GM18517 (cell line): ENCODE data around the gene OGFR.

Source experiments
- ATAC-seq: cut with Tn5 transposase; IDR thresholded peaks from one replicate; pipeline ENCODE4 v1.9.1; 2021; ENCODE audit warnings: mild to moderate bottlenecking, moderate library complexity; ENCODE audit not compliant: unreplicated experiment

OGFR gene

DNA sequence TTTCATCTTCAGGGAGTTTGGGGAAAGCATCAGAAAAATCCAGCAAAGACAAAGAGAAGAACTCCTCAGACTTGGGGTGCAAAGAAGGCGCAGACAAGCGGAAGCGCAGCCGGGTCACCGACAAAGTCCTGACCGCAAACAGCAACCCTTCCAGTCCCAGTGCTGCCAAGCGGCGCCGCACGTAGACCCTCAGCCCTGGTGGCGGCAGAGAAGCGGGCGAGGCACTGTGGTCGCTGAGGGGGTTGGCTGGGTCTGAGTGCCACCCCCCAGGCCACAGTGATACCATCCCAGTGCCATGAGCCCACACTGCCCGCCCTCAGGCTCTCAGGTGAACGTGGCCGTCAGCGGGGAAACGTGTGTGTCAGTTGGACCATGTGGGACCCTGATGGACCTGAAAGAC, 5.2 kb upstream of the OGFR start:
- ATAC-seq, result no peak

- ATAC-seq, result no peak
These were observed 4.8 kb upstream of the OGFR start for GRCh38 chr20:62799873-62800272.

DNA sequence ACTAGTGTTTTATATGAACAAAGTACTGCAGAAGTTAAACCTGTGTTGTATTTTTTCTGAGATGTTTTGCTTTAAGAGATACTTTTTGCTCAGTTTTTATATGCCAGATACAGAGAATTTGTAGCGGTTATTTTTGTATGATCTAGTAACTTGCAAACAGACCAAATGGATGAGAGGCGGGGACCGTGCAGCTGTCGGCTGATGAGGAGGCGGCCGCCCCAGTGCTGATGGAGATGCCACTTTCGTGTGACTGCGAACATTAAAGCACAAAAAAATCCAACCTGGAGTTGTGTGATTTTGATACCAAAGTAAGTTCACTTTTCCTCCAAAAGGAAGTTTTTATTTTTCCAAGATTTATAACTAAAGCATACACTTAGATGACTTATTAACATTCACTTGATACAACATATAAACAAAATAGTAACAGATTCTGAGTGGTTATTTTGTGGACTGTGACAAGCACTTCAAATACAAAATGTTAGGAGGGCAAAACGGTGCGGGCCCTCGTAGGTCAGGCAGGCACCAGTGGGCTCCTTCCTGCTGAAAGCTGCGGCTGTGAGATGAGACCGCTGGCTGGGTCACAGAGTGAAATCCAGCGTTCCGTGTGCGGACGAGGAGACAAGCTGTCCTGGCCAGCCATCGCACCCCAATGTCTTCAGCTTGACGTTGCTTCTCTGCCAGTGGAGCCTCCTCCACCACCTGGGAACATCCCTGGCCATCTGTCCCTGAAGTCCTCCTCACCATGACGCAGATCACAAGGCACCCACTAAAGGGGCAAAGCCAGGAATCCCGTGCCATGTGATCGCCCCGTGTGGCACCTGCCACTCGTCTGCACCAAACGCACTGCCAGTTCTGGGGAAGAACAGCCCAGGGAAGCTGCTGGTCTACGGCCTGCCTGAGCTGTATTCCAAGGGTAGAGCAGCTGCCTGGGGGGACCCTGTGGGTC, 4.0 kb upstream of the OGFR start:
- ATAC-seq, result no peak

- no peak for ATAC-seq
These were observed 3.2 kb upstream of the OGFR start for GRCh38 chr20:62801284-62802010.

GRCh38 chr20:62802026-62802712, 2.5 kb upstream of the OGFR start:
- no peak for ATAC-seq

GRCh38 chr20:62804021-62804626, 511 bp upstream of the OGFR start:
- ATAC-seq, result no peak

DNA sequence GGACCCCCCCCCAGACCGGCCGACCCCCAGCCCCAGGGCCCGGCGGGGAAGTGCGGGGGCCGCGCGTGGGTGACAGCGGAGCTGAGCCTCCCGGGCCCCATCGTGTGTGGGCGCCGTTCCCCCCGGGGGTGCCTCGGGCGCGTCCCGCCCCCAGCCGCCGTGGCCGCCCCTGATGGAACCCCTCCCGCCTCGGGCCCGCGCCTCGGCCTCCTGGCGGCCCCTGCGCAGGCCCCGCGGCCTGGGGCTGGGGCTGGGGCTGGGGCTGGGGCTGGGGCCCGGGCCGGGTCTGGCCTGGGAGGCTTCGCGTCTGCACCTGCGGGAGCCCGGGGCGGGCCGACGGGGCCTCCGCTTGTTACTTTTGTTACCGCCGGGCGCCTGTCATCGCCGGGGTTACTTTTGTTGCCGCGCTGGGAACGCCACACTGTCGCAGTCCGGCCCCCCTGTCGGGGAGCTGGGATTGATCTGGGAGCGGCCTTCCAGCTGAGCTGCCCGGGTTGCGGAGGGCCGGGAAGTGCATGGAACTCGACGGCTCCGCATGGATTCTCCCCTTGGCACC, 598 bp downstream of the OGFR start:
- no peak for ATAC-seq

DNA sequence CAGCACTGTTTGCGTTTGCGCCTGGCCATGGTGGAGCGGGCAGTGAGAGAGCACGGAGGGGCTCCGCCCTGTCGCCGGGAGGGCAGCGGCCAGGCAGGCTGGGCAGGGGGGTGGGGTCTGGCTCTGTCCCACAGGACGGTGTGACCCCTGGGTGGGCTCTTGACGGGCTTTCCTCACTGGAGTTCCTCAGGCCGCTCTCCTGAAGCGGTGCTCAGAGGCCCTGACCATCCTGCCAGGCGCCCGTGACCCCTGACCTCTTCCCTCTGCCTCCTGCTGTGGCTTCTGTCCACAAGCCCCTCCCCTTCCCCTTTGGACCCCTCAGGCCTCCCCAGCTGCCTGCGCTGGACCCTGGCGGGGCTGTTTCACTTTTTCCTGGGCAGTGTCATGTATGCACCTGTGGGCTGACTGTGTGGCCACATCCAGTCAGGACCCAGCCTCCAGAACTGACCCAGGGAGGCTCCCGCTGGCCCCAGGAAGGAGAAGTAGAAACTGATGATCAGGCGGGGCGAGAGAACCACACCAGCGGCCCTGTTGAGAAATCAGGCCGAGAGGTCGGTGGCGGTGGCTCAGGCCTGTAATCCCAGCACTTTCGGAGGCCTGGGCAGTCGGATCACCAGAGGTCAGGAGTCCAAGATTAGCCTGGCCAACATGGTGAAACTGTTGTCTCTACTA, 1.2 kb downstream of the OGFR start:
- no peak for ATAC-seq

DNA sequence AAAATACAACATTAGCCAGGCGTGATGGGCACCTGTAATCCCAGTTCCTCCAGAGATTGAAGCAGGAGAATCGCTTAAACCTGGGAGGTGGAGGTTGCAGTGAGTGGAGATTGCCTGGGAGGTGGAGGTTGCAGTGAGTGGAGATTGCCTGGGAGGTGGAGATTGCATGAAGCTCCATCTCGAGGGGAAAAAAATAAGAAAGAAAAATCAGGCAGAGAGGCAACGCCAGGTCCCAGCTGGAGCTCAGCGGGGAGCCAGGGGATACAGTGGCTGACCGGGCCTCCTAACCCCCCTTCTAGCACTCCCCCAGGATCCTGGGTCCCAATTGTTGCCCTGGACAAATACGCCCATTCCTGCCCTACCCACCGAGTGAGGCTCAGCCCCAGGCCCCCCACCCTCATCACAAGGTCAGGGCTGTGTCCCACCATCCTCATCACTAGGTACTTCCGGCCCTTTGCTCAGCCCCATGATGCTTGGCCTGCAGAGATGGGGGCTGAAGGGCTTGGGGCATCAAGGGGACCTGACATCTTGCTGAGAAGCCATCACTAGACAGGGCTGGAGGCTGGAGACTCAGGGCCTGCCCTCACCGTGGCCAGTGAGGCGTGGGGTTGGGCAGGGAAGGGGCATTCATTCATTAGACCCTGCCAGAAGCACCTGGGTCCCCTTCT, 1.9 kb downstream of the OGFR start:
- ATAC-seq, result no peak

DNA sequence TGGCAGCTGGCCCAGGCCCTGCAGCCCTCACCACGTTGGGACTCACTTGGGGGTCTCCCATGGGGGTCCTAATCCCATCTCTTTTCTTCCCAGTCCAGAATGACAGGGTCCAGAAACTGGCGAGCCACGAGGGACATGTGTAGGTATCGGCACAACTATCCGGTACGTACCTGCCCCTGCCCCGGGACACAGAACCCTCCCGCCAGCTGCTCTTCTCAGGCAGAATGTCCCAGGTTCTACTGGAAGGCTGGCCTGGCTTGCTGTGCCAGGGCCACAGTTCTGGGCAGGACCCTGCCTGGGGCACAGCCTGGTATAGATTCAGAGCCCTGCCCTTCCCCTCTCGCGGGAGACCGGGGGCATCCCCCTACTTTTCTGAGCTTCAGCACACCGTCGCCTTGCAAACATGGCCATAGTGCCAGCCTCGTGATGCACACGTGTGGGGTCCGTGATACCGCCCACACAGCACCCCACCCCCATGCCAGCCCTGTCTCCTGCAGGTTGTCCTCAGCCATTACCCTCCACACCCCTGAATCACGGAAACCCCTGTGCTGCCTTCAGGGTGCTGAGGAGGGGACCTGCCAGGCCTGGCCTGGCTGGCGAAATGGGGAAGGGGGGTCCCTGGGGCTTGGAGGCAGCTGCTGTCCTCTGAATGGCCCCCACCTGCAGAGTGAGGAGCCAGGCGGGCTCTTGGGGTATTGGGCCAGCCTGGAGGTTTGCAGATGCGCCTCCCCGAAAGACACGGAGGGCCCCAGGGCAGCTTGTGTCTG, 3.0 kb downstream of the OGFR start:
- no peak for ATAC-seq

DNA sequence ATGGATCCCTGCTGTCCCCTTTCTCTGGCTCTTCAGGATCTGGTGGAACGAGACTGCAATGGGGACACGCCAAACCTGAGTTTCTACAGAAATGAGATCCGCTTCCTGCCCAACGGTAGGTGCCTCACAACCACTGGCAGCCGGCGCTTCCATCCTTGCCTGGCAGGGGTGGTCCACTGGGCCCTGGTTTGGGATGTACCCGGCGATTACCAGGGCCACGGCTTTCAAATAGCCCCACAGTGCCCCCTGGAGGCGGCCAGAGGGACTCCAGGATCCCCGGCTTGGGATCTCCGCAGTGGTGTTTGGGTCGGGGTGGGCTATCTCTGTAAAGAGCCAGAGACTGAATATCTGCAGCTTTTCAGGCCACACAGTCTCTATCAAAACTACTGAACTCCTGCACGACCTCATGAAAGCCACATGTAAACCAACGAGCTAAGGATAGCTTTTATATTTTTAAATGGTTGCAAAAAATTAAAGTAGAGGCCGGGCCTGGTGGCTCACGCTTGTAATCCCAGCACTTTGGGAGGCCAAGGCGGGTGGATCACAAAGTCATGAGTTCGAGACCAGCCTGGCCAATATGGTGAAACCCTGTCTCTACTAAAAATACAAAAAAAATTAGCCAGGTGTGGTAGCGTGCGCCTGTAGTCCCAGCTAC, 3.7 kb downstream of the OGFR start:
- ATAC-seq, result no peak

DNA sequence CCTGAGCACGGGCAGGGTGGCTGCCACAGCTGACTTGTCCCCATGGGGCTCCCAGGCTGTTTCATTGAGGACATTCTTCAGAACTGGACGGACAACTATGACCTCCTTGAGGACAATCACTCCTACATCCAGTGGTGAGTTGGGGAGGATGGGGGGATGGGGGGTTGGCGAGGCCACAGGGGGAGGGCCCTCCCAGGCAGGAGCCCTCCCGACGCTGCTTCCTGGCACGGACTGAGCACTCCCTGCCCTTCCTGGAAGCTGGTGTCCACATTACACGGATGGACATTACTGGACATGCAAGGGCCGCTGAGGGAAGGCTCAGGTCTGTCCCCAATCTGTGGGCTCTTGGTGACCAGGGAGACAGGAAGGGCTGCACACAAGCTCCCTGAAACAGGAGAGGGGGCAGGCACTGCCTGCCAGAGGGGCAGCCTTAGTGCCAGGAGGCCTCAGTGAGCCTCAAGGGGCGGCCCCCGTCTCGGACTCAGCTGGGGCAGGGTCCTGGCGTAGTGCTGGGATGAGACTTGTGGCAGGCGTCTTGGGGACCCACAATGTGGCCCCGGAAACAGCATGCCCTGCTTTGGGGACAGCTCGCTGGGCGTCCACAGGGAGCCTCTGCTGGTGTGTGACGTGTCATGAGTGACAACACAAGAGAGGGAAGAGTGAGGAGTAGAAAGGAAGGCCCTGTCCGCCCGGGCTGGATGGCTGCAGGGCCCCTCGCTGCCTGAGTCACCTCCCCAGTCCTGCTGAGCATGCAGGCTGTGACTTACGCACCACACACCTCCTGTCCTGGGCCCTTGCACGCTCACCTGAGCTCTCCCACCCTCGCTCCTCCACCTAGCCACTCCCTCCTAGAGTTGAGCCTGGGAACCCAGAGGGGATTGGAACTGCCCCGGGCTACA, 5.1 kb downstream of the OGFR start:
- no peak for ATAC-seq

DNA sequence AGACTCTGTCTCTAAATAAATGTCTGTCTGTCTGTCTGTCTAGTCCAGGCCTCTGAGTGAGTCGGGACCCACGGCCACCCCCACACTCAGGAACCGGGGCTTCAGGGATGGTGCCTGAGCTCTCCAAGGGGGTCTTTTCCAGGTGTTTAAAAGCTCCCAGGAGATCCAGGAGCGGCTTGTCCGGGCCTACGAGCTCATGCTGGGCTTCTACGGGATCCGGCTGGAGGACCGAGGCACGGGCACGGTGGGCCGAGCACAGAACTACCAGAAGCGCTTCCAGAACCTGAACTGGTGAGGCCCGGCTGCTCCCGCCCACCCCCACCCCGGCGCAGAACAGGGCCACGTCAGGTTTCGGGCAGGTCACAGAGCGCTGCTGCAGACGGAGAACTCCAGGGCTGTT, 6.7 kb downstream of the OGFR start:
- no peak for ATAC-seq

GRCh38 chr20:62811720-62812119, 7.1 kb downstream of the OGFR start:
- ATAC-seq, result no peak

- ATAC-seq, result no peak
These were observed 7.7 kb downstream of the OGFR start for GRCh38 chr20:62812181-62812906.

GRCh38 chr20:62812907-62813200, 8.2 kb downstream of the OGFR start:
- no peak for ATAC-seq

- ATAC-seq, result no peak
These were observed 9.0 kb downstream of the OGFR start for GRCh38 chr20:62813588-62813987.
